ENCODE results near the gene ARID1A.
"Not testable (repeated sequence)": the region's sequence is repeated elsewhere in the genome, so short reads cannot be mapped to it uniquely, and the experiment has no call there.

The ARID1A gene

DNA sequence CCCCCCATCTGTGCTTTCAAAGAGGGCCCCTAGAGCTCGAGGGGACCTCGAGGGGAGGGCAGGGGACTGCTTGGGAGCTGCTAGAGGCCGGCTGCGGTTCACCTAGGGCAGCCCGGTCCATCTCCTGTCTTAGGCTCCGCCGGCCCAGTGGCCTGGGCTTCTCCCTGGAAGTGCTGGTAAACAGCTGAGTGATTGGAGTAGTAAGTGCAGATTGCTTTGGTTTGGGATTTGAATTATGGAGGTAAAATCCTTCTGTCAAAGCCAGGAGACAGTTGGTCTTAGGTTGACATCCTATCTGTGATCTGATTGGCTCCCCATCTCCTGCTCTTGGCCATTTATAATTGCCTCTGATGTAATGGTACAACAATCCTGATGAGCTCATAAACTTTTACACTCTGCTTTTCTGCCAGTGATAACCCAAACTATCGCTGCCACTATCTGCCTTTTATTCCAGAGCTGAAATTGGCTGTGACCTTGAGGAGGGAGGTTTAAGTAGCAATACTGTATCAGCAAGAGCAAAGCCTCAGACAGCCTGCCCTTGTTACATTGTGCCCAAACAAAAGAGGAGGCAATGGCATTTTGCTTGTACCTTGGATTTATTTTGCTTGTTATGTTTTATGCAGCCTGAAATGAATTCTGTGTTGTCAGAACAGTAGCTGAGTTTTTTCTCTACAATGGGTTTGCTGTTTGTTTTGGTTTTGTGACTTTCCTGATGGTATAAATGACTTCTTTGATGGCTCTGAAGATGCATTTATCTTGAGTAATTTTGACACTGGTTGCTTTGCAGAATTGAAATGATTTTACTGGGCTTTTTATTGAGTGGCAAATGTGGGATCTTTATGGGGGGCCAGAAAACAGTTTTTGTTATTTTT, 2.4 kb downstream of the ARID1A start:
- DNase-seq, result peak; percentile 58

DNA sequence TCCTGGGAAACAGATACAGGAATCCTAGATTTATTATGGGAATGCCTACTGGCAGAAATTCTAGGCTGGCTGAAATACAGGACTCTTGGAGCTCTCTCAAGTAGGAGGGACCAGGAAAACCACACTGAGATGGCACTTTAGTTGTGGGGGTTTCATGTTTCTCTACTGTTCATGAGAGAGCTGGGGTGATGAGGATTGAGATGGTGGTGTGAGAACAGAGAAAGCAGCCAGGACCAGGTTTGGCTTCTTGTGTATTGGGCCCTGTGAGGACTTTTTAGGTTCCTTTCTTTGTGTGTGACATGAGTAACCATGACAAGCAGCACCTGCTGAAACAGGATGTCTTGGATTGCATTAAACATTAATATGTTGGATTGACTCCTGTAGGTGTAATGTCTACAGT, 4.9 kb downstream of the ARID1A start:
- no peak for DNase-seq

DNA sequence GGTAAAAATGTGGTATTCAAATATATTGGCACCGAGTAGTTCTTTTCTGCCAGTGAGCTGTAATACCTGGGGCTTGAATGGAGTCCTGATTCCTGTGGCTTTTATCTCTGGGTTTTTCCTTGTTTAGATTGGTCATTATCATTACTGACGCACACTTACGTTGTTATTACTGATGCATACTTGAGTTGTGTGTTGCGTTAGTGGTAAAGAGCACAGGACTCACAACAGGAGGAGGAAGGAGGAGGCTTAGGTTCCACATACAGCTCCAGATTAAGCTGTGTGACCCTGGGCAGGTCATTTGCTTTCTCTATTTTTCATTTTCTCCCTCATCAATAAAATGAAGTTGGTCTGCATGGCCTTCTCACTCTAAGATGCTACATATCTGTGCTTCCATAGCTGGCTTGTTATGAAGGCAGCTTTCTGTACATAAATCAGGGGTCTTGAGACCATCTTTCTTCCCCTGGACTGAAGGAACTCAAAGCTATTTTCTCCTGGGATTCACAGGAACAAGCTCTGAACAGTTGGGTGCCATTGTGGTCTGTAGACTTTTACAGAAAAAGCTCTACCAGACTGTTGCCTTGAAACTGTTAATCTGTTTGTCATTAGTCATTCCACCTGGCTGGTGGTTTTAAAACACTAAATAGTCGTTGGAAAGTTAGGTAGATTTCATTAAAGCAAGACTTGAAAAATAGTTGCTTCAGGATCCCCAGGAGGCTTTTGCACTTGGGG, 5.6 kb downstream of the ARID1A start:
- DNase-seq, result no peak

DNA sequence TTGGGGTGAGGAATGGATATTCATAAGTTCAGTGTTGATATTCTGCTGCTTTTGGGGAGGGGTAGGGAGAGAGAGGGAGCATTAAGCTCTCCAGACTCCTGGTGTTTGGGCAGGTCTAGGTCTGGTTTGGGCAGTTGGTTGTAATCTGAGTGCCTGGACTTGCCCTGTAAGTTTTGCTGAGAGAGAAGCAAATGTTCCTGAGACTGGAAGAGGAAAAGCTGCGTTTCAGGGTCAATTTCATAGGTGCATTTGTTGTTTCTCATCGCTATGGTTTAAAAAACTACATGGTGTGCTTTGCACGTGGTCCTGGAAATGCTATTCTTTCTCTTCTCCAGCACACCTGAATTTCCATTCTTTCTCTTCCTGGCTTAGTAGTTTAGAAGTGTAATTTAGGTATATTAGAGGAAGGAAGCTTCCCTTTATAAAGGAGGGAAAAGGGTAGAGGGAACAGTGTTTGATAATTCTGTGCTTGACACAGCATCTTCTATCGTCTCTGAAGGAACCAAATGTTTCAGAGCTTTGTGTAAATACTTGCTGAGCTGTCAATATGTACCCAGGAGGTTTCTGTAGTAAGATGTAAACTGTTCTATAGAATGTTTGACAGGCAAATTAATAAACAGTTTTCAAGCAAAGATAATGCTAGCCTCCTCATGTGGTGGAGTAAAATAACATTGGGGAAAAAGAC, 6.3 kb downstream of the ARID1A start:
- no peak for DNase-seq

DNA sequence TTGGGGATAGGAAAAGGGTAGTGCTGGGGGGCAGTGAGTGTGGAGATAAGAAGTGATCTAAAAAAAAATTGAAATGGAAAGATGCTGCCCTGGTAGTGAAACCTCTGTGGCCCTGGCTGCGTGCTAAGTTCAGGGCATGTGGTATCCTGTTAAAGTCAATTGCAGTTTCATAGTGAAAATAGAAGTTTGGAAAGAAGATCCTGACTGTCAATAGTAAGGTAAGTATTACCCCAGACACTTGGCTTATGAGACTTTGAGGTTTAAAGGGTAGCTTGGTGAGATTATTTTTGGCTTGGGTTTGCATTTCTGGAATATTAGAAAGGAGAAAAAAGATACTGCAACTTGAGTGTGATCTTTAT, 6.8 kb downstream of the ARID1A start:
- no peak for DNase-seq

DNA sequence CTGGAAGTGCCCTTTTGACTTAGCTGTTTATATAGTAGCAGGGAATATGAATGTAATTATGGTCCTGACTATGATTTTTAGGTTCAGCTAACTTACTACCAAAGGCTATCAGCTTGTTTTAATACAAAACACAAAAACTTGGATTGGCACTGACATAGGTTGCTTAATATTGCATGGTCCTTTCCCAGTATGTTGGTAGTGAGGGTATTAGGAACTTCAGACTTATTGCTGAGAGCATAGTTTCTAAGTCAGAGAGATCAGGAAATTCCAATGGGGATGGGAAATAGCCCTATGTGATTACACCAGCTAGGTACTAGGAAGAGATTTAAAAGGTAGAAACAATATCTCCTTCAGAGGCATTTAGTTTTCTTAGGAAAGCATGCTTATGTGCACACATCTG, 7.7 kb downstream of the ARID1A start:
- DNase-seq, result no peak

DNA sequence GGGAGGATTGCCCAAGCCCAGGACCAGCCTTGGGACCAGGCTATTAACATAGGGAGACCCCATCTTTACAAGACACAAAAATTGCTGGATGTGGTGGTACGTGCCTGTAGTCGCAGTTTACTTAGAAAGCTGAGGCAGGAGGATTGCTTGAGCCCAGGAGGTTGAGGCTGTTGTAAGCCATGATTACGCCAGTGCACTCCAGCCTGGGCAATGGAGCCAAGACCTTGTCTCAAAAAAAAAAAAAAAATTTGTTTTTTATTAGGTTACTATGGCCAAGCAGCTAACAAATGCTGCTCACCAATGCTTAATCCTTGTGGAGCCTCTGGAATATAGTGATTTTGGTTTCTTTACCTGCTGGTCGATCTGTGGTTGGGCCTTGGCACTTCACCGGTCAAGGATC, 8.8 kb downstream of the ARID1A start:
- DNase-seq, result no peak

DNA sequence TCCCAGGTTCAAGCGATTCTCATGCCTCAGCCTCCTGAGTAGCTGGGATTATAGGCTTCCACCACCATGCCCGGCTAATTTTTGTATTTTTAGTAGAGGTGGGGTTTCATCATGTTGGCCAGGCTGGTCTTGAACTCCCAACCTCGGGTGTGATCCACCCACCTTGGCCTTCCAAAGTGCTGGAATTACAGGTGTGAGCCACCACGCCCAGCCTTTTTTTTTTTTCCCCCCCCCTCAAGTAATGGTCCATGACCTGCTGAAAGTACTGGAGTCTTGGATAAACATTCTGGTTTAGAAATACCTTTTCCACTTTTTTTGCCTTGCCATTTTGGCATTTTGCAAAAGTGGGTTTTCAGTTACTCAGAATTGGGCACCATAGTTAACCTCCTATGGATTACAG, 9.4 kb downstream of the ARID1A start:
- DNase-seq, result not testable (repeated sequence)

DNA sequence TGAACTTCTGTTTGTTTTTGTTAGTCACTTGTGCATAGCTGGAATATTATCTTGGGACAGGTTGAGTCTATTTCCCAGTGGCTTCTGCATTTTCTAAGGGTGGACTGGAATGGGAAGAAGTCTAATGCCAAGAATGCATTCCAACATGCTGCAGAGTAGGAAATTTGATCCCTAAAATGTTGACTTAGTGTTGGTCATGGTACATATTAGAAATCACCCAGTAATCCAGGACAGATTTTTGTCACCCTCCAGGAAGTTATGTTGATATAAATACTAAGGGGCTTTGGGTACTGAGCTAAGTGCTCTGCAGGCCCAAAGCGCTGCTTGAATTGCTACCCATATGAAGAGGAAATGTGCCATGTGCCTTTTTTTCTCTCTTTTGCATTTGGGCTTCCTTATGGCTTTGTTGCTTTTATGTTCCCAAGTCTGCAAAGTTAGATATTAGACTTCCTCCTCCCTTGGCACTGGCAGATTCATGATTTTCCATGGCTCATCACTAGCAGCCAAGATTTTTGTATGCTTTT, 10.0 kb downstream of the ARID1A start:
- DNase-seq, result no peak

DNA sequence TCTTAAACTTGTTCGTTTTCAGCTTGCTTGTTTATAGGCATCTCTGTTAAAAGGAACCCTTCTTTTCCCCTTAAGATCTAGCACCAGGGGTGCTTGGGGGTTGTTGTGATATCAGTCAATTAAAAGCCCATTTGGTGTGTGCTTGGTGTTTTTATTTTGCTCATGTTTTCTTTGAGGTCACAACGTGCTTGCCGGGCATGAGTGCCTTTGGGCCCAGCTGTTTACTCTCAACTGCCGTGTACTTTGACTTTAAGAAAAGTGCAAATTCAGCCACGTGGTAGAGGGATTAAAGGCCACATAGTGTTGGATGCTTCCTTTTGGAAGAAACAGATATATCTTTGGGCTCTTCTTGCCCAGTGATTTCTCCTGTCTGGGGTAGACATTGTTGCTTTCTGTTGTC, 10.5 kb downstream of the ARID1A start:
- DNase-seq, result no peak

DNA sequence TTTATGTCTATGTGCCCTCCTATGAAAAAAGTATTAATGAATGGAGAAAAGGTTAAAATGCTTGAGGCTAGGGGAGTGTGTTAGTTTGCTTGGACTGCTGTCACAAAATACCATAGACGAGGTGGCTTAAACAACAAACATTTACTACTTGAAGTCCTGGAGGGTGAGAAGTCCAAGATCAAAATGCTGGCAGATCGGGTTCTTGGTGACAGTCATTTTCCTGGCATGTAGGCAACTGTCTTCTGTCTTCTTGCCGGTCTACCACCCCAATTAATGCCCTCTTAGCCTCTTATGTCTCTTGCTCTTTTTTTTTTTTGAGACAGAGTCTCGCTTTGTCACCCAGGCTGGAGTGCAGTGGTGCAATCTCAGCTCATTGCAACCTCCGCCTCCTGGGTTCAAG, 15.0 kb downstream of the ARID1A start:
- no peak for DNase-seq

DNA sequence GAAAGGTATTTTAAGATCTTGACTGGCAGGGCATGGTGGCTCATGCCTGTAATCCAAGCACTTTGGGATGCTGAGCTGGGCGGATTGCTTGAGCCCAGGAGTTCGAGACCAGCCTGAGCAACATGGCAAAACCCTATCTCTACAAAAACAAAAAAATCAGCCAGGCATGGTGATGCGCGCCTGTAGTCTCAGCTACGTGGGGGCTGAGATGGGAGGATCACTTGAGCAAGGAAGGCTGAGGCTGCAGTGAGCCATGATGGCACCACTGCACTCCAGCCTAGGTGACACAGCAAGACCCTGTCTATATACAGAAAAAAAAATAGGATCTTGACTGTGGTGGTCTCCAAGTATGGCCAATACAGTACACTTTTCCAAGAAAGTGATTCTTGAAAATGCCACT, 16.0 kb downstream of the ARID1A start:
- DNase-seq, result no peak

DNA sequence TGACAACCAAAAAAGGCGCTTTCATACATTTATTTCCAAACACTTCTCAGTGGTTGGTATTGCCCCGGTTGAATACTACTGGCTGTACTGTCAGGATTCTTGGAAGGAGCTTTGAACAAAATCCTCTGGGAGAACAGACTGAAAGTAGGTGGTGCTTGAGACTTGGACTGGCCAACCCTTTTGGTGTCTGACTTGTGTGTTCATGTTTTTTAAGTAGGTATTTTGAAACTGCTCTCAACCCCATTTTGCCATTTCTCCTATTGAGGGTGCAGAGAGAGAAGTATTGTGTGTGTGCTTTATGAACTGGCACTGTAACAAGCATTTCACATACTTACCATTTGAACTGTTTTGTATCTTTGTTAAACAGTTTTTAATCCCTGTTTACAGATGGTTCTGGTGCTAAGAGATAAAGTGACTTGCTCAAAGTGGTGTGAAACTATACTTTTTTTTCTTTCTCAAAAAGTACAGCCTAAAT, 21.2 kb downstream of the ARID1A start:
- no peak for DNase-seq

DNA sequence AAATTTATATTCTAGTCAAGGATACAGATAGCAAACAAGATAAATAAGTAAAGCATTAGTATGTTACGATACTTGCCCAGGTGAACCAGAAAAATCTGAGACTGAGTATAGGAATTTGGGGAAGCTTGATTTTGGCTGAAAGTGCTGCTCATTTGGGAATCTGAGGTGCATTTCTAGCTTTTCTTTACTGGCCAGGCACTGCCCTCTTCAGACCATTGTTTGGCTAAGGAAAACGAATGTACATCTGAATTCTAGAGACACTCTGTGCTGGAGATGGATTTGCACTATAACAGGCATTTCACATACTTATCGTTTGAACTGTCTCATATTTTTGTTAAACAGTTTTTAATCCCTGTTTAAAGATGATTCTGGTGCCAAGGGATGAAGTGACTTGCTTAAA, 23.4 kb downstream of the ARID1A start:
- DNase-seq, result no peak

DNA sequence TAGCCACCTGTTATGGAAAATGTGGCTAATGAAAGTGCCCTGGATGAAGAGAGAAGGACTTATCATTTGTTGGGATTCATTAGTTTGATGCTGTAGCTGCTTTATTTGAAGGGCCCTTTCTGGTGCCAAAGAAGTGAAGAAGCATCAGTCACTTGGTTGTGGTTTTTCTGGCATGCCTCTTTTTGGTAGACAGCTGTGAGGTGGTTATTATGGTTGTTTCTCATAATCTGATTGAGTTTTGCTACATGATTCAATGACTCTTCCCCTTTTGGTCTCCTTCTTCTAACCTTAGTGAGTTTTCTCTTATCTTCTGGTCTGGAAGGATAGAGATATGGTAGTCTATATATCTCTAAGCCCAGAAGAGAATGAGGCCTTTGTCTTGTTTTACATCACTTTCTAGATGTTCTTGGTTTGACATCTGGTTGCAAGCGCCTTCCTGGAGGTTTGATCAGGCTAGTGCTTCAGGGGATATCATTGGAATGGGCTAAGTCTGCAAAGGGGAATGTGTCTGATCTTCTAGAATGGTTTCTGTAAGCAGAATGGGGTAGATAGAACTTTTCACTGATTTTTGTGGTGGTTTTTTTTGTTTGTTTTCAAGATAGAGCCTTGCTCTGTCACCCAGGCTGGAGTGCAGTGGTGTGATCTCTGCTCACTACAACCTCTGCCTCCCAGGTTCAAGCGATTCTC, 26.0 kb downstream of the ARID1A start:
- DNase-seq, result no peak

DNA sequence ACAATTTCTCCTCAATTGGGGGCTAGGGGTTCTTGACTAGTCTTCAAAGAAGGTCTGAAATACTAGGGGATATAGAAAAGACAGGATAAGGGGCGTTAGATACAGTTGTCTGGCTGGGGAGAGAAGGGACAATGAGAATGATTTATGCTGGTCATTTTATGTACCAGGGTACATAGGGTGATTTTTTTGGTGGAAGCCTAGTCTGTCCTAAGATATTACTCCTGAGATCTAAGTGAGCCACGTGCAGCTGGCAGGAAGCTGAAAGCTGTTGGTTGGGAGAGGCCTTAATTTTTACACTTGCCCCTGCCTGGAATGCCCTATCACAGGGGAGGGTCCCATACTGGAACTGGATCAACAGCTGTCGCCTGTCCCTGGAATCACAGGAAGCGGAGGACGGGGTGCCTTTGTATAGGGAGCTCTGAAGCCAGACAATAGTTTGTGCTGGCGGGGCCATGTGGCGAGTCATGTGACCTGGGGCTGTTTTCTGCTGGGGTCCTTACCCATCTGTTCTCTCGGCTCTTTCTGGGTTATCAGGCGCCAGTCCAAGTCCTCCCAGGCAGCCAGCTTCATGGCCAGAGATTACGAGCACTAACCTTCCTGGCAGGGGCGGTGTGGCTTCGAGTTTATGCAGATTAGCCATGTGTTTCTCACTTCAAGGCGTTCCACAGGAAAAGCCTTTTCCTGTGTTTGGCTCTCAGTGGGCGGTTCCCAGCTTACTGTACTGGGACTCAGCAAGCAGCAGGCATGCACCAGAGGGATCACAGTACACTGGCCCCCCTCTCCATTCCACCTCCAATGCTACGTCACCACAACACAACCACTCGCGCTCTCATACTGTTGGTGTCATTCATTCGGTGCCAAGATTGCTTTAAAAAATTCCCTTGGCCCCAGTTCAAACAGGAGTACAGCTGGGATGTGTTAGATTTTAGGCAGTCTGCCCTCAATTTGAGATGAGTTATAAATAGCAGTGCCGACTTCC, 27.5 kb downstream of the ARID1A start:
- DNase-seq, result peak; percentile 65

DNA sequence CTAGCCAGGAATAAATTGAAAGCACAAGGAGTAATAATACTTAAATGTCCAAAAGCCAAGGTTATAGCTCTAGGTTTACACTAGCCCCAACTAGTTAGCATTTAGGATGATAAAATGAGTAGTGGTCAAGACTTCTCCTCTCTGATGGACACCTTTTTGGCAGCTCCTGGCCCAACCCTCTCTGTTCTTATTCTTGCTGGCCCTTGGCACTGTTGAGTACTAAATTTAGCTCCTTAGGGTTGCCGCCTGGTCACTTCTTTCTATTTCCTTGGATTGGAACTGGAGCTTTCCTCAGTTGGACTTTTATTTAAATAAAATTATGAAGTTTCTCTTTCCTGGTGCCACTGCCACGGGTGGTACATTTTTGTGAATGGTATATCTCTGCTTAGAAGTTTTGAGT, 28.3 kb downstream of the ARID1A start:
- no peak for DNase-seq

DNA sequence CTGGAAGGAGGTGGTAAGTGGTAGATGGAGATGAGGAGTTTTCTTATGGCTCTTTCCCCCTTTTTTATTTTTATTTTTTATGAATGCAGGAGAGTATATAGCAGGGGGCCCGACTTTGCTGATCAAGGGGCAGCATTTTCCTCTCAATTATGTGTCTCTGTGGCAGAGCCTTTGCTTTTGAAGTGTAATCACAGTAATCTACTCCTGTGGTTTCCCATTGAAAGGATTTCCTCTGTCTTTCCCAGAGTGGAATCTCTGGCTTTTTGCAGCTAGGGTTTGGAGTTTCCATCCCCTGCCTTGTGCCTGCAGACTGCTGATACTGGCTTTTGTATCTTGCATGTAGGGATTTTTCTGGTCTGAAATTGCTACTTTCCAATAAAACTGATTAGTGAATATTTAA, 29.1 kb downstream of the ARID1A start:
- DNase-seq, result no peak

DNA sequence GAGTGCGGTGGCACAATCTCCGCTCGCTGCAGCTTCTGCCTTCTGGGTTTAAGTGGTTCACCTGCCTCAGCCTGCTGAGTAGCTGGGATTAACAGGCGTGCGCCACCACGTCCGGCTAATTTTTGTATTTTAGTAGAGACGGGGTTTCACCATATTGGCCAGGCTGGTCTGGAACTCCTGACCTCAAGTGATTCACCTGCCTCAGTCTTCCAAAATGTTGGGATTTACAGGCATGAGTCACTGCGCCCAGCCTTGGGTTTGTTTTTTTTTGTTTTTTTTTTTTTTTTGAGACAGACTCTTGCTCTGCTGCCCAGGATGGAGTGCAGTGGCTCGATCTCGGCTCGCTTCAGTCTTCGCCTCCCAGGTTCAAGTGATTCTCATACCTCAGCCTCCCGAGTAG, 30.1 kb downstream of the ARID1A start:
- DNase-seq, result not testable (repeated sequence)

DNA sequence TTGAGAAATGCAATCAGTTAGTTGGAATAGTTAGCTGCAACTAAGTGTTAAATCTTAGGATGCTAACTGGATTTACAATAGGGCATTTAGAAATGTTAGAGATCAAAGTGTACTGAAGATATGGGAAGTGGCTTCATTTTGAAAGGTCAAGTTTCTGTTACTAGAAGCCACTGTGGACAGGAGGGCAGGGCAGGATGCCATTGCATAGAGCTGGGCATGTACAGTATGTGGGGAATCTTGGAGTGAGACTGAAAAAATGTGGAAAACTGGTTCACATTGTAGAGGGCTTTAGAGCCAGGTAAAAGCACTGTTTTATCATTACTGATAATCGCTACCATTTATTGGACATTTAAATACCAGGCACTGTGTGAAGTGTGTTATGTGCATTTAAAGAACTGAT, 31.0 kb downstream of the ARID1A start:
- DNase-seq, result no peak

DNA sequence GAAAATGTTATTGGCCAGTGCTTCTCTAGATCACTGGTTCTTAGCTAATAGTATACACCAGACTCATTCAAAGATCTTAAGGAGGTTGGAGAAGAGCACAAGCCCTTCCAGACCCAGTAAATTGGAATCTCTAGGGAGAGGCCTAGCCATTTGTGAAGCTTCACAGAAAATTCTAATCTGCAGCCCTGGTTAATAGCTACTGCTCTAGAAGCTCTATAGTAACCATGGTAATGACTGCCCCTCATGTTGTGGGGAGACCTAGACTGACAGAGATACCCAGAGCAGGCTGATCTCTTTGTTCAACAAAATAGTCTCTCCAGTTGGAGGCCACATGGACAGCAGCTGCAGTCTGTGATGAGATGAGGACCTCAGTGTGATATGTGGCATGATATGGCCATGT, 31.7 kb downstream of the ARID1A start:
- DNase-seq, result no peak

DNA sequence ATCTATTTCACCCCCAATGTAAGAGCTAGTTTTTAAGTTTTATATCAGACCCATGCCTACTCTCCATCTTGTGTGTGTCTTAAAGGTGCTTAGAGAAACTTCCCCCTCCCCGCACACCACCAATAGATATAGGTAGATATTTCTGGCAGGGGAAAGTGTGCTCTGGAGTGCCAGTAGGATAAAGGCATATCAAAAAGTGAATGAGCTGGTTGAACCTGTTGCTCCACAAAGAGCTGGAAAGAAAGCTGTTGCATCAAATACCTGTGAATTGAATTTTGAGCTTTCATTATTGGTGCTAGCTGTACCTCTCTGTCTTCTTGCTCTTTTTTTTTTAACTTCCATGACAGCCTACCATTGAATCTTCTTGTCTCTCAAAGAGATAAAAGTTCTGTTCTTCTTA, 32.8 kb downstream of the ARID1A start:
- DNase-seq, result no peak
